A172 (cell line): Measurements from ENCODE around the gene ENDOU. TPM values are rescaled to one million over a fixed set of nuclear protein-coding genes. Genes with fewer than 3 reads are reported as not detected.

Source experiments
- DNase-seq: peaks from one replicate; pipeline ENCODE4 v3.0.0-alpha.2; 2015; ENCODE audit warnings: low spot score
- total RNA-seq: library from RNA; depleted of rRNA; stranded (reverse); fragments of >200 nt; shearing (Covaris generic); gene quantifications from 2 replicates; pipeline ENCODE4 v1.2.3, GENCODE V29; 2014

Gene ENDOU
- total RNA-seq, 1 experiment from 2014 or later = not detected

- DNase-seq = no peak
Measured at GRCh38 chr12:47757364-47757839, 32.1 kb upstream of the ENDOU start.

DNA sequence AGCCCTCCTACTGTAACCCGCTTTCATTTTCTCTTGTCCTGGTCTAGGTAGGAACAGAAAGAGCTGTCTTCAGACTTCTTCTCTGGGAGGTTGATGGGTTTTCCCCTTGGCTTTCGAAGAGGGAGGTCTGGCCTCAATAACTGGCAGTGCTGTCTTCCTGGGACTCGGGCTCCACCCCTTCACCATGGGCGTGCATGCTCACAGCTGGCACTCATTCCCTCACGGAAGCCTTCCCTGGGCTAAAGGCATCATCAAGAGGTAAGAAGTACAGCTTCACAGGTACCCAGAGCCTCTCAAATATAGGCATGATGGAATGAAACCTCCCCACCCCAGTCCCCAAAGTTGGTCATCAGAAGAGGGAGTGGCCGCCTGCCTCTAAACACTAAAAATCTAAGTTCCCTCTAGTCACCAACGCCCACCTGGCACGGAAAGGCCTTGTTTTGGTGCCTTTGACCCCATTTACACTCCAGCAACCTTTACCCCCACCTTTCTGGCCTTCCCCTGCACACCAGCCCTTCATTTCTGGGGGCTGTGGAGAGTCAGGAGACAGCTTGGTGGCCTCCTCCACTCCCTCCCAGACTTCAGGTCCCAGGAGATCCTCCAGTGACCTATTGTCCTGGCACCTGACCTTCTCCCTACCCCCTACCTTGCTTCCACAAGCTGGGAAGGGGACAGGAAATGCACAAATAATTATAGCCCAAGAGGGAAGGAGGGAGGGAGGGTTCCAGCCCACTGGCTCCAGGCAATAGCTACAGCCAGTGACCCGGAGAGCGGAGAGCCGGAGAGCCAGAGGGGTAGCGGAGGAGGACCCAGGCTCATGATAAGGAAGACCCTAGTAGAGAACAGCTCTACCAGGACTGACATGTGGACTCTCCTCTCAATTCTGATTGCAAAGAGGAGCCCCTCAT, 30.6 kb upstream of the ENDOU start:
- no peak for DNase-seq

DNA sequence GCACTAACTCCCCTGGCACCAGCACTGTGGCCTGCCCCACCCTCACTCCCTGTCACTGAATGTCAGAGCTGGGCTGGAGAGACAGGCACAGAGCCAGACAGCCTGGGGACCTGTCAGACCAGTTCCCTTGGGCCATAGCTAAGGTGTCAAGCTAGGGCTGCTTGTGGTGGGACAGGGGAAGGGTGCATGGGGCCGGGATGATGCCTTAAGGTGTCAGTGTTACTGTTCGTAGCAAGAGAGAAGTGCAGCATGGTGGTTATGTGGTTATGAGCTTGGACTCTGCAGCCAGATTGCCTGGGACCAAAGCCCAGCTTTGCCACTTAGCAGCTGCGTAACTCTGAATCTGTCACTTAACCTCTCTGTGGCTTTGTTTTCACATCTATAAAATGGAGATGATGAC, 29.6 kb upstream of the ENDOU start:
- no peak for DNase-seq

- no peak for DNase-seq
Measured at GRCh38 chr12:47754126-47754525, 28.8 kb upstream of the ENDOU start.

GRCh38 chr12:47753021-47754001, 28.0 kb upstream of the ENDOU start:
- peak; percentile 77 for DNase-seq

GRCh38 chr12:47752552-47752951, 27.3 kb upstream of the ENDOU start:
- DNase-seq = peak; percentile 56

GRCh38 chr12:47752121-47752520, 26.8 kb upstream of the ENDOU start:
- DNase-seq = no peak

- DNase-seq = no peak
Measured at GRCh38 chr12:47751561-47751960, 26.3 kb upstream of the ENDOU start.

GRCh38 chr12:47750916-47751470, 25.7 kb upstream of the ENDOU start:
- no peak for DNase-seq

DNA sequence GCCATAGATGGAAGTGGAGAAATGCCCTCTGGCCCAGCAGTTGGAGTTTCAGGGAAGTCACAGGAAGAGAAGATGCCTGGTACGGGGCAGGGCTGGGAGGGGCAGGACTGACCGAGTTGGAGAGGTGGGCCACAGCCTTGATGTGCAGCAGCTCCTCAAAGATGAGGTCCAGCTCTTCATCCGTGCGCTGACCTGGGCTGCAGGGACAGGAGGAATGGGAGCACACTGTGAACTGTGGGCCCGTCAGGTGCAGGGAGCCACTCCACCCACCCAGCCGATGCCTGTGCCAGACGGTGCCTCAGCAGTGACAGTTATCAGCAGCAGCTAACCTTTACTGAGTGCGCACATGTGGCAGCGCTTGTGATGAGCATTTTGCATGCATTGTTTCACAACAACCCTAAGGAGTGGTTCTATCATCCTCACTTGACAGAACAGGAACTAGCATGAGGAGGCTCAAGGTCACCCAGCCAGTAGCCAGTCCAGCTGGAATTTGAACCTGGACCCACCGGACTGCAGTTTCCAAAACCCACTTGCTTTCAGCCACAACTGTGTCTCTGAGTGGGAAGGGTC, 25.0 kb upstream of the ENDOU start:
- DNase-seq = no peak

DNA sequence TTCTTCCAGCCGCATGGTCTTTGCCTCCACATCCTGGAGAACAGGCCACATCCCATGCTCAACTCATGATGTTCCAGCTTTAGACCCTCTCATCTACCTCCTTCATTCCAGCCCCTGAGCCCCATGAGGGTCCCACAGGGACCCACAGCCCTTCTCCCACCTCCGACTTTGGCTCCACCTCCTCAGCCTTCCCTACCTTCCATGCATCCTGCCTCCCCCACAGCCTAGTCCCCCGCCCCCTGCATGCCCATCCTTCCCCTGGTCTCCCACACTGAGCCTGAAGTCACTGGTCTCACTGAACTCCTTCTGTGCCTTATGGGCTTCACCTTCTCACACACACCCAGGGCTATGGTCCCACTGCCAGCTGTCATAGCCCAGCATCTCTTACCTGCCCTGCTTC, 23.6 kb upstream of the ENDOU start:
- no peak for DNase-seq

- no peak for DNase-seq
Measured at GRCh38 chr12:47748507-47748828, 23.2 kb upstream of the ENDOU start.

DNA sequence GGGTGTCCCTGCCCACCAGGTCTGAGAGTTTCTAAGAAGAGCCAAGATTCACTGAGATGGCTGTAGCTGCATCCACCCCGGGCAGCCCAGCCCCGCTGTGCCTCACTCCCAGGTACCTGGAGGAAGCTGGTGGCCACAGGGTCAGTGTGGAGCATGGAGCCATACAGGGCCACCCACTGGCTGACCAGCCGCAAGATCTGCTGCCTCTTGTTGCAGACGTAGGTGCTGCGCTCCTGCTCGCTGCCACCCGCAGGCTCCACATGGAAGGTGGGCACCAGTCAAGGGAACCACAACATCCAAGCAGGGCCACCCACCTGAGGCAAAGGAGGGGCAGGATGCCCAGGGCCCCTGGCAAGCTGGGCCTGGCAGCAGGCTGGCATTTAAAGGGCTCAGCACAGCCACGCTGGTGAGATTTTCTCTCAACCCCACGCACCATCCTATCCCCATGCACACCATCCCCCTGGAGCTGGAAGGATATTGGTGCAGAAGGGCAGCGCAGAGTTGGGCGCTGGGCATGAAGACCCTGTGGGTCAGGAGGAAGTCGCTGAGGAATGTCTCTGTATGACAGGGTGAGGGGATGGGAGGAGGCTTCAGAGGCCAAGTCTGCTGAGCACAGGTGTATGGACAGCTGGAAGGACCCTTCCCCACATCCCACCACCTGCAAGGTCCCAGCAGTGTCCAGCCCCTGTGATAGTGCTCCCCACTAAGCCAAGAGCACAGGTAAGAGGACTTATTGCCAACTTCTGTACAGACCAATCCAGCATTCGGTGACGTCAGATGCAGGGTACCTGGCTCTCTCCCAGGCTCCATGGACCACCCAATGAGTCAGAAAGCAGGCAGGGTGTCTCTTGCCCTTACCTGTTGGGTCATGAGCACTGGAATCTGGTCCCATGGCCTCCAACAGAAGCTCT, 22.6 kb upstream of the ENDOU start:
- DNase-seq = no peak

DNA sequence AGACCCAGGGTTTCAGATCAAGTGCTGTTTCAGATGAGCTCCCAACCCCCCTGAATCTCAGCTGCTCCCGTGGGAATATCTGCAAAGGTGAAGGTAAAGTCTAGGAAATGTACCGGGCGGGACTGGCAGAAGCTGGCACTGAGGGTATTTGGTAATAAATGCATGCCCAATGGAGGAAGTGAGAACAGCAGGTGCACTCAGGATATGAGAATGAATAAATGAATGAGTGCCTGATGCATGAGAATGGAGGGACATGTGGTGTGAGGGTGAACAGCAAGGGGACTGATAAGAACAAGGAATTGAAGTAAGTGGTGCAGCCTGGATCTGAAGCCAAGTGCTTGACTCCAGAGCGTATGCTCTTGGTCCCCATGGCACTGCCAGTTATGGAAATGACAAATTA, 21.8 kb upstream of the ENDOU start:
- no peak for DNase-seq

GRCh38 chr12:47746523-47746922, 21.2 kb upstream of the ENDOU start:
- no peak for DNase-seq

DNA sequence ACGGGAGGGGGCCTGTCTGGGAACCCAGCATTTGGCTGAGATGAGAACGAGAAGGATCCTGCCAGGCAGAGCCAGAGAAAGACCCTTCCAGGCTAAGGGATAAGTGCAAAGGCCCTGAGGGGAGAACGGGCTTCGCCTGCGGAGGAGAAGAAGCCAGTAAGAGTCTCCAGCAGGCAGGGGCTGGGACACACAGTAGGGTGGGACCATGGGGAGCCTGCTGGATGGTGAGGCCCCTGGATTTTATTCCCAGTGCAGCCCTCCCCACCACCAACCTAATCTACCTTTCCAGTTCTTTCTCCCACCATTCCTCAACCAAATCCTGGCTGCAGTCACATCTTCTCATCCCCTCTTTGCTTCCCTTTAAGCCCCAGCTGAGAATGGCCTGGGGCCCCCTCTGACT, 20.8 kb upstream of the ENDOU start:
- DNase-seq = no peak

- DNase-seq = no peak
Measured at GRCh38 chr12:47745485-47746041, 20.3 kb upstream of the ENDOU start.

GRCh38 chr12:47744778-47745436, 19.6 kb upstream of the ENDOU start:
- DNase-seq = no peak

DNA sequence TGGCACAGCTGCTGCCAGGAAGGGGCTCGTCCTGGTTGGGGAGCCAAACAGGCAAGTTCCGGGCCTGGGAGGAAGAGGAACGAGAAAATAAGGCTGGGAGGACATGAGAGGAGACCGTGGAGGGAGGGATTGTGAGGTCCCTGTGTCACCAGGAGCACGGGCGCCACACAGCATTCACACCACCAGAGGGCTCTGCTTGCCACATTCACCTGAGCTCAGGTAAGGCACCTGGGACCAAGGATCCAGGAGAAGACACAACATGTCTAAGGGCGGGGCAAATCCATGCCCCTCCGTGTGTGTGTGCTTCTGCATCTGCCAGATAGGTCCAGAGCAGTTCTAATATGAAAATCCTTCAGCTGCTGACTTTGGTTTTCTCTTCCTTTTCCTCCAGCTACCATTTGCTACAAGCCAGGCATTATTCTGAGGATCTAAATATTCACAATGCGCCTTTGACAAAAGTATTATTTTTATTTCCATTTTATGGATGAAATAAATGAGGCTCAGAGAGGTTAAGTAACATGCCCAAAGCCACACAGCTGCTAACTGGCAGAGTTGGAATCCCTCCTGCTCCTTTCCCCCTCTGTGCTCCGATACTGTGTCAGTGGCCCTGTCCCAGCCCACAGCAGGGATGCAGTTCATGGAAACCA, 18.8 kb upstream of the ENDOU start:
- DNase-seq = no peak
